ENCODE measurements around the gene FARP2.
"Not testable (repeated sequence)": the region's sequence is repeated elsewhere in the genome, so short reads cannot be mapped to it uniquely, and the experiment has no call there.

FARP2 gene

GRCh38 chr2:241317391-241317790, 38.7 kb upstream of the FARP2 start:
- Histone ChIP-seq H3K36me3 (ENCODE audit: insufficient read depth, low read length) (peaks cover 26% of the 10 kb centered on the region; the same call in 1 of the 2 replicates), H3K9me3 (ENCODE audit: low read length) (no peaks in the 10 kb centered on the region), H3K9me2 (ENCODE audit: low read depth, low read length) (no peaks in the 10 kb centered on the region), H3K79me2 (ENCODE audit: insufficient read depth, low read length) (peaks cover 64% of the 10 kb centered on the region), H3K4me2 (ENCODE audit: low read length) (peak overlapping the region; percentile 89), H3K27ac (ENCODE audit: low read depth, low read length, poor library complexity, severe bottlenecking) (peak overlapping the region; percentile 81), H3F3A (ENCODE audit: insufficient read depth, low read length) (no peaks in the 10 kb centered on the region), H2AFZ (ENCODE audit: low read length) (no peak overlapping the region), H4K20me1 (ENCODE audit: insufficient read depth, low read length) (no peaks in the 10 kb centered on the region), H3K4me3 (ENCODE audit: low read depth, low read length, poor library complexity, severe bottlenecking) (peak overlapping the region; percentile 82), H3K4me1 (ENCODE audit: insufficient read depth, low read length, severe bottlenecking) (peaks cover 67% of the 10 kb centered on the region), H3K9ac (ENCODE audit: low read length) (peak overlapping the region; percentile 97), H3K27me3 (ENCODE audit: insufficient read depth, low read length) (no peaks in the 10 kb centered on the region)
- TF ChIP-seq, protein P1, sequence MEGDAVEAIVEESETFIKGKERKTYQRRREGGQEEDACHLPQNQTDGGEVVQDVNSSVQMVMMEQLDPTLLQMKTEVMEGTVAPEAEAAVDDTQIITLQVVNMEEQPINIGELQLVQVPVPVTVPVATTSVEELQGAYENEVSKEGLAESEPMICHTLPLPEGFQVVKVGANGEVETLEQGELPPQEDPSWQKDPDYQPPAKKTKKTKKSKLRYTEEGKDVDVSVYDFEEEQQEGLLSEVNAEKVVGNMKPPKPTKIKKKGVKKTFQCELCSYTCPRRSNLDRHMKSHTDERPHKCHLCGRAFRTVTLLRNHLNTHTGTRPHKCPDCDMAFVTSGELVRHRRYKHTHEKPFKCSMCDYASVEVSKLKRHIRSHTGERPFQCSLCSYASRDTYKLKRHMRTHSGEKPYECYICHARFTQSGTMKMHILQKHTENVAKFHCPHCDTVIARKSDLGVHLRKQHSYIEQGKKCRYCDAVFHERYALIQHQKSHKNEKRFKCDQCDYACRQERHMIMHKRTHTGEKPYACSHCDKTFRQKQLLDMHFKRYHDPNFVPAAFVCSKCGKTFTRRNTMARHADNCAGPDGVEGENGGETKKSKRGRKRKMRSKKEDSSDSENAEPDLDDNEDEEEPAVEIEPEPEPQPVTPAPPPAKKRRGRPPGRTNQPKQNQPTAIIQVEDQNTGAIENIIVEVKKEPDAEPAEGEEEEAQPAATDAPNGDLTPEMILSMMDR (IDR thresholded peaks at IDR 0.05; ENCODE audit: low read length), result no peak
- no peak for TF ChIP-seq EZH2 (IDR thresholded peaks at IDR 0.05; ENCODE audit: borderline replicate concordance, low read length)

GRCh38 chr2:241318830-241319229, 37.3 kb upstream of the FARP2 start:
- peak overlapping the region; percentile 23; the same call in 1 of the 2 replicates for H3K9ac ChIP-seq (ENCODE audit: low read length)
- not testable (repeated sequence) for H3K9me2 ChIP-seq (ENCODE audit: low read depth, low read length); H3K27ac ChIP-seq (ENCODE audit: low read depth, low read length, poor library complexity, severe bottlenecking); H3F3A ChIP-seq (ENCODE audit: insufficient read depth, low read length); H3K9me3 ChIP-seq (ENCODE audit: low read length); H2AFZ ChIP-seq (ENCODE audit: low read length); H3K27me3 ChIP-seq (ENCODE audit: insufficient read depth, low read length); H4K20me1 ChIP-seq (ENCODE audit: insufficient read depth, low read length)
- H3K4me1 ChIP-seq (ENCODE audit: insufficient read depth, low read length, severe bottlenecking), result peaks cover 78% of the 10 kb centered on the region
- peak overlapping the region; percentile 89 for H3K4me2 ChIP-seq (ENCODE audit: low read length)
- H3K4me3 ChIP-seq (ENCODE audit: low read depth, low read length, poor library complexity, severe bottlenecking), result peak overlapping the region; percentile 82
- peaks cover 34% of the 10 kb centered on the region; the same call in 1 of the 2 replicates for H3K36me3 ChIP-seq (ENCODE audit: insufficient read depth, low read length)
- H3K79me2 ChIP-seq (ENCODE audit: insufficient read depth, low read length), result peaks cover 78% of the 10 kb centered on the region

- peaks cover 94% of the 10 kb centered on the region for H3K79me2 ChIP-seq (ENCODE audit: insufficient read depth, low read length)
- H3K36me3 ChIP-seq (ENCODE audit: insufficient read depth, low read length), result peaks cover 50% of the 10 kb centered on the region
- no peak overlapping the region for H3K27ac ChIP-seq (ENCODE audit: low read depth, low read length, poor library complexity, severe bottlenecking)
- H3K9ac ChIP-seq (ENCODE audit: low read length), result no peak overlapping the region; the same call in 1 of the 2 replicates
- peak overlapping the region; percentile 89; the same call in 1 of the 2 replicates for H3K4me2 ChIP-seq (ENCODE audit: low read length)
- no peak overlapping the region for H3K4me3 ChIP-seq (ENCODE audit: low read depth, low read length, poor library complexity, severe bottlenecking)
- no peaks in the 10 kb centered on the region for H4K20me1 ChIP-seq (ENCODE audit: insufficient read depth, low read length)
- H3K9me2 ChIP-seq (ENCODE audit: low read depth, low read length), result no peaks in the 10 kb centered on the region
- no peak for TF ChIP-seq EZH2 (IDR thresholded peaks at IDR 0.05; ENCODE audit: borderline replicate concordance, low read length)
- TF ChIP-seq, protein P1 (IDR thresholded peaks at IDR 0.05; ENCODE audit: low read length), result no peak
- no peaks in the 10 kb centered on the region for H3K27me3 ChIP-seq (ENCODE audit: insufficient read depth, low read length)
- H2AFZ ChIP-seq (ENCODE audit: low read length), result no peak overlapping the region
- no peaks in the 10 kb centered on the region; the same call in 1 of the 2 replicates for H3F3A ChIP-seq (ENCODE audit: insufficient read depth, low read length)
- peaks cover 86% of the 10 kb centered on the region for H3K4me1 ChIP-seq (ENCODE audit: insufficient read depth, low read length, severe bottlenecking)
- H3K9me3 ChIP-seq (ENCODE audit: low read length), result no peaks in the 10 kb centered on the region
Observed at GRCh38 chr2:241320394-241320793, 35.7 kb upstream of the FARP2 start.

GRCh38 chr2:241321033-241321432, 35.1 kb upstream of the FARP2 start:
- no peaks in the 10 kb centered on the region for H3K9me2 ChIP-seq (ENCODE audit: low read depth, low read length)
- H4K20me1 ChIP-seq (ENCODE audit: insufficient read depth, low read length), result no peaks in the 10 kb centered on the region
- H3F3A ChIP-seq (ENCODE audit: insufficient read depth, low read length), result no peaks in the 10 kb centered on the region; the same call in 1 of the 2 replicates
- H3K4me1 ChIP-seq (ENCODE audit: insufficient read depth, low read length, severe bottlenecking), result peaks cover 86% of the 10 kb centered on the region
- H3K27me3 ChIP-seq (ENCODE audit: insufficient read depth, low read length), result no peaks in the 10 kb centered on the region
- H3K79me2 ChIP-seq (ENCODE audit: insufficient read depth, low read length), result peaks cover 100% of the 10 kb centered on the region
- peak overlapping the region; percentile 89; the same call in 1 of the 2 replicates for H3K4me2 ChIP-seq (ENCODE audit: low read length)
- H2AFZ ChIP-seq (ENCODE audit: low read length), result no peak overlapping the region
- TF ChIP-seq, protein P1 (IDR thresholded peaks at IDR 0.05; ENCODE audit: low read length), result no peak
- no peak for TF ChIP-seq EZH2 (IDR thresholded peaks at IDR 0.05; ENCODE audit: borderline replicate concordance, low read length)
- H3K4me3 ChIP-seq (ENCODE audit: low read depth, low read length, poor library complexity, severe bottlenecking), result no peak overlapping the region
- no peaks in the 10 kb centered on the region for H3K9me3 ChIP-seq (ENCODE audit: low read length)
- no peak overlapping the region for H3K9ac ChIP-seq (ENCODE audit: low read length)
- no peak overlapping the region for H3K27ac ChIP-seq (ENCODE audit: low read depth, low read length, poor library complexity, severe bottlenecking)
- peaks cover 56% of the 10 kb centered on the region for H3K36me3 ChIP-seq (ENCODE audit: insufficient read depth, low read length)
